Endothelial cell of umbilical vein (primary cell): ENCODE data around the gene SUFU. TPM values are rescaled to one million over a fixed set of nuclear protein-coding genes. Genes with fewer than 3 reads are reported as not detected.
A peak's percentile ranks its signal among the peaks of the same experiment; 100 is the strongest.

Source experiments
- BruUV-seq: library from RNA; stranded (reverse); fragments of 400-500 nt; replicated peaks from 2 replicates; lab custom pipeline; 2021; lab: Mats Ljungman, UMichigan
- CTCF ChIA-PET: fragments of 300-600, 350-600 bp; sonication (Branson Sonifier 250); formaldehyde crosslinking; loops from one replicate; lab custom pipeline; 2021; ENCODE audit warnings: antibody characterized with exemption, inconsistent platforms; lab: Charles Lee
- POLR2A ChIA-PET: fragments of 300-600, 350-600 bp; sonication (Branson Sonifier 250); formaldehyde crosslinking; loops from one replicate; lab custom pipeline; 2021; ENCODE audit warnings: antibody characterized with exemption, inconsistent platforms; lab: Charles Lee
- DNase-seq: peaks from one replicate; pipeline ENCODE4 v3.0.0-alpha.2; 2011; ENCODE audit warnings: low read depth, low spot score
- FAIRE-seq: peaks from 2 replicates; lab custom pipeline; 2011; peaks lifted over from hg19 to GRCh38; lab: Jason Lieb, UNC
- H2AFZ ChIP-seq: 2 replicates; pipeline ENCODE4 v1.6.0; 2012; ENCODE audit warnings: low read depth, low read length, control low read depth, inconsistent platforms
- H3K27ac ChIP-seq: 2 replicates; pipeline ENCODE4 v1.5.1; 2011; ENCODE audit warnings: low read depth, mild to moderate bottlenecking, control low read depth, low read length, moderate library complexity; ENCODE audit not compliant: insufficient read depth
- H3K27me3 ChIP-seq, 2 experiments: 2 replicates each; pipeline versions ENCODE4 v1.6.0 to v1.6.1; 2011; ENCODE audit warnings: low read length in 2 of 2, mixed read lengths in 1 of 2; ENCODE audit not compliant: control insufficient read depth in 2 of 2, insufficient read depth in 2 of 2
- H3K36me3 ChIP-seq, 2 experiments: 2 replicates in 1 of 2; 3 replicates in 1 of 2; pipeline ENCODE4 v1.5.1; 2011; ENCODE audit warnings: low read length in 2 of 2, mild to moderate bottlenecking in 1 of 2, moderate library complexity in 1 of 2; ENCODE audit not compliant: control insufficient read depth in 2 of 2, insufficient read depth in 2 of 2; ENCODE audit errors: extremely low read depth in 1 of 2
- H3K4me1 ChIP-seq: 3 replicates; pipeline ENCODE4 v1.5.1; 2011; ENCODE audit warnings: mild to moderate bottlenecking, low read length; ENCODE audit not compliant: control insufficient read depth, insufficient read depth; ENCODE audit errors: extremely low read depth
- H3K4me2 ChIP-seq: 2 replicates; pipeline ENCODE4 v1.6.1; 2011; ENCODE audit warnings: low read length, control low read depth, mixed read lengths; ENCODE audit not compliant: insufficient read depth
- H3K4me3 ChIP-seq, 3 experiments: fragments of 200-600 bp in 1 of 3; sonication (generic), shearing (Covaris generic) in 1 of 3; replicated peaks in 1 of 3; 2 replicates each; pipeline ENCODE4 v1.5.1; 2011 to 2016; ENCODE audit warnings: control low read depth in 3 of 3, low read length in 3 of 3, mild to moderate bottlenecking in 2 of 3, inconsistent platforms in 1 of 3, low read depth in 1 of 3, moderate library complexity in 1 of 3; ENCODE audit not compliant: insufficient read depth in 1 of 3
- H3K79me2 ChIP-seq: 2 replicates; pipeline ENCODE4 v1.6.0; 2012; ENCODE audit warnings: low read length, inconsistent platforms; ENCODE audit not compliant: control insufficient read depth, insufficient read depth
- H3K9ac ChIP-seq: replicated peaks from 2 replicates; pipeline ENCODE3; 2011; ENCODE audit warnings: low read length, control low read depth; ENCODE audit not compliant: insufficient read depth; ENCODE audit errors: extremely low read depth
- H3K9me1 ChIP-seq: replicated peaks from 3 replicates; pipeline ENCODE4 v1.6.0; 2011; ENCODE audit warnings: mild to moderate bottlenecking, low read length; ENCODE audit not compliant: control insufficient read depth, insufficient read depth; ENCODE audit errors: extremely low read depth
- H3K9me3 ChIP-seq: replicated peaks from 2 replicates; pipeline ENCODE4 v1.5.1; 2012; ENCODE audit warnings: low read length, inconsistent platforms; ENCODE audit not compliant: control insufficient read depth, insufficient read depth
- H4K20me1 ChIP-seq: replicated peaks from 2 replicates; pipeline ENCODE3; 2011; ENCODE audit warnings: mild to moderate bottlenecking, low read length; ENCODE audit not compliant: control insufficient read depth, insufficient read depth; ENCODE audit errors: extremely low read depth
- EZH2 ChIP-seq: IDR thresholded peaks from 2 replicates; pipeline ENCODE4 v1.6.1; 2012; ENCODE audit warnings: borderline replicate concordance, low read depth, mild to moderate bottlenecking, moderate library complexity, low read length, inconsistent platforms; ENCODE audit not compliant: severe bottlenecking
- FOS ChIP-seq: IDR thresholded peaks from 2 replicates; pipeline ENCODE4 v1.6.1; 2011; ENCODE audit warnings: mild to moderate bottlenecking, low read length, moderate library complexity, borderline replicate concordance; ENCODE audit not compliant: insufficient read depth
- GATA2 ChIP-seq: IDR thresholded peaks from 2 replicates; pipeline ENCODE4 v1.7.0; 2011; ENCODE audit warnings: low read depth, mild to moderate bottlenecking, moderate library complexity, mixed read lengths, low read length; ENCODE audit not compliant: insufficient read length, insufficient read depth
- JUN ChIP-seq: IDR thresholded peaks from 2 replicates; pipeline ENCODE4 v1.6.1; 2011; ENCODE audit warnings: borderline replicate concordance, low read depth; ENCODE audit not compliant: insufficient read length, insufficient read depth
- MYC ChIP-seq: IDR thresholded peaks from one replicate; pipeline ENCODE4 v1.6.1; 2011; ENCODE audit warnings: mild to moderate bottlenecking, low read depth, low read length
- POLR2A ChIP-seq: IDR thresholded peaks from 2 replicates; pipeline ENCODE4 v1.6.1; 2012; ENCODE audit warnings: low read depth, mild to moderate bottlenecking, control low read depth, low read length
- POLR2AphosphoS5 ChIP-seq: IDR thresholded peaks from 2 replicates; pipeline ENCODE4 v1.6.1; 2012; ENCODE audit warnings: low read depth, mild to moderate bottlenecking, control low read depth, low read length, moderate library complexity; ENCODE audit not compliant: insufficient read depth
- dilution Hi-C: fragments of 300-500 bp; cut with MboI; formaldehyde crosslinking; loops from one replicate; pipeline ENCODE4 v1.15.0; 2019; ENCODE audit warnings: low sequenced_read_pairs; ENCODE audit not compliant: extremely low pct_ligation_motif_present
- intact Hi-C: fragments of 100-400 bp; cut with micrococcal nuclease; formaldehyde crosslinking; loops from one replicate; pipeline ENCODE4 v1.10.0; 2022
- polyA plus RNA-seq, 4 experiments: library from polyadenylated mRNA; depleted of rRNA in 3 of 4; stranded (reverse) in 3 of 4; unstranded in 1 of 4; fragments of >200 nt; gene quantifications; 2 replicates each; pipeline versions ENCODE4 v1.2.1 to v1.2.3, GENCODE V29; 2011 to 2012; ENCODE audit warnings: missing spikeins in 1 of 4
- total RNA-seq: library from RNA; stranded (reverse); gene quantifications from 2 replicates; pipeline ENCODE4 v1.2.3, GENCODE V29; 2021
- TF ChIP-seq, protein P1 (sequence below): IDR thresholded peaks from 2 replicates; pipeline ENCODE4 v1.6.1; 2011; ENCODE audit not compliant: insufficient read depth, insufficient read length
- TF ChIP-seq, protein P2 (sequence below), 2 donors: IDR thresholded peaks; 1 replicate in 1 of 2; 2 replicates in 1 of 2; pipeline ENCODE4 v1.5.1; 2011; ENCODE audit warnings: low read length in 2 of 2, mild to moderate bottlenecking in 2 of 2, moderate library complexity in 2 of 2, control low read depth in 1 of 2, inconsistent platforms in 1 of 2, low read depth in 1 of 2; ENCODE audit not compliant: insufficient read depth in 1 of 2; ENCODE audit errors: extremely low read depth in 1 of 2

SUFU gene
- total and polyA plus RNA-seq, 2 donors (not counting 3 experiments of a cell fraction or from before 2014, with no cell fraction given) = 10.1 to 16.3 TPM

DNA sequence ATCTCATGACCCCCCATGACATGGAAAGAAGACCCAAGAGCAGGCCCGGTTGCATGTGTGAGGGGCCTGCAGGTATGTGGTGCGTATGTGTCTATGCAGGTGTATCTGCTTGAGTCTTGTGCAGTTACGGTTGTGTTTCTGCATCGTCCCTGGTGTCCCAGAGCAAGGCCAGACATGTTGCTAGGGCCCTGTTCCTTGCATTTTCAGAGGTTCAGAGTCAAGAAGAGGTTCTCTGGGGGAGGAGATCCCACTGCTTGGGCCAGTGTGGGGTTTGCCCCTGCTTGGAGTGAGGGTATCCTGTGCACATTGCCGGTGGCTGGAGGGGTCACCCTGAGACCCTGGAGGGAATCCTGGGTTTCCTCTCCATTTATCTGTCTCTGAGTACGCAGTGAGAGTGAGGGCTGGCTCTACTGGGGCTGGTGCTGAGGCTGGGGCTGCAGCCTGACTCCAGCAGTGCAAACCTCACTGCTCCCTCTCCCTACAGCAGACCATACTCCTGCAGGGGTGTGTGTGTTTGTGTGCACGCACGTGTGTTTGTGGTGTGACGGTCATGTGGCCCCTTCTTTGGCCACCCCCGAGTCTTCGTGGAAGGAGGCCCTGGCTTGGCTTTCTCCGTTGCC, 144.6 kb downstream of the SUFU start:
- peak overlapping the region in 1 of 3 experiments; percentile 17 for H3K4me3 ChIP-seq
- no peak overlapping the region for H2AFZ ChIP-seq
- no peak overlapping the region for H3K27ac ChIP-seq
- H3K79me2 ChIP-seq = peaks cover 92% of the 10 kb centered on the region
- no peak overlapping the region for H3K9ac ChIP-seq
- H4K20me1 ChIP-seq = no peaks in the 10 kb centered on the region
- H3K36me3 ChIP-seq = peaks cover 0 to 15% of the 10 kb centered on the region in 2 experiments
- BruUV-seq = no TSS peak
- H3K9me3 ChIP-seq = no peaks in the 10 kb centered on the region
- ChIA-PET POLR2A (no interaction called here), CTCF (interaction anchor here (6.9 kb wide), 1 partner anchor 52 kb away, joined by 110 read pairs; no protein-coding TSS in a partner anchor)
- H3K4me2 ChIP-seq = peak overlapping the region; percentile 61
- no peaks in the 10 kb centered on the region for H3K9me1 ChIP-seq
- peaks cover 45% of the 10 kb centered on the region for H3K4me1 ChIP-seq
- intact Hi-C loops = loop anchor here (5.0 kb wide), 1 partner anchor 226 kb away; the partner anchor contains the start of gene FBXL15
- dilution Hi-C loops = no loop called here
- H3K27me3 ChIP-seq = no peaks in the 10 kb centered on the region
- DNase-seq (no peak), FAIRE-seq (peak; percentile 15)
- TF ChIP-seq POLR2A = no peak
- TF ChIP-seq POLR2AphosphoS5 = no peak
- TF ChIP-seq MYC = no peak
- TF ChIP-seq JUN = no peak
- TF ChIP-seq, protein P1, sequence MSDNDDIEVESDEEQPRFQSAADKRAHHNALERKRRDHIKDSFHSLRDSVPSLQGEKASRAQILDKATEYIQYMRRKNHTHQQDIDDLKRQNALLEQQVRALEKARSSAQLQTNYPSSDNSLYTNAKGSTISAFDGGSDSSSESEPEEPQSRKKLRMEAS = no peak
- TF ChIP-seq GATA2 = no peak
- TF ChIP-seq EZH2 = no peak
- TF ChIP-seq FOS = no peak
- TF ChIP-seq, protein P2, sequence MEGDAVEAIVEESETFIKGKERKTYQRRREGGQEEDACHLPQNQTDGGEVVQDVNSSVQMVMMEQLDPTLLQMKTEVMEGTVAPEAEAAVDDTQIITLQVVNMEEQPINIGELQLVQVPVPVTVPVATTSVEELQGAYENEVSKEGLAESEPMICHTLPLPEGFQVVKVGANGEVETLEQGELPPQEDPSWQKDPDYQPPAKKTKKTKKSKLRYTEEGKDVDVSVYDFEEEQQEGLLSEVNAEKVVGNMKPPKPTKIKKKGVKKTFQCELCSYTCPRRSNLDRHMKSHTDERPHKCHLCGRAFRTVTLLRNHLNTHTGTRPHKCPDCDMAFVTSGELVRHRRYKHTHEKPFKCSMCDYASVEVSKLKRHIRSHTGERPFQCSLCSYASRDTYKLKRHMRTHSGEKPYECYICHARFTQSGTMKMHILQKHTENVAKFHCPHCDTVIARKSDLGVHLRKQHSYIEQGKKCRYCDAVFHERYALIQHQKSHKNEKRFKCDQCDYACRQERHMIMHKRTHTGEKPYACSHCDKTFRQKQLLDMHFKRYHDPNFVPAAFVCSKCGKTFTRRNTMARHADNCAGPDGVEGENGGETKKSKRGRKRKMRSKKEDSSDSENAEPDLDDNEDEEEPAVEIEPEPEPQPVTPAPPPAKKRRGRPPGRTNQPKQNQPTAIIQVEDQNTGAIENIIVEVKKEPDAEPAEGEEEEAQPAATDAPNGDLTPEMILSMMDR (IDR thresholded peaks at IDR 0.05; ENCODE audit: extremely low read depth in 1 of 2, insufficient read depth in 1 of 2, low read depth in 1 of 2, low read length in 2 of 2) = no peak
